ENCODE results near the gene EVC2.

EVC2 gene

GRCh38 chr4:5558502-5558901 lies 149.9 kb downstream of the EVC2 start:
- DNase-seq (ENCODE audit: low spot score) = no peak

GRCh38 chr4:5554376-5554775 lies 154.0 kb downstream of the EVC2 start:
- no peak for DNase-seq (ENCODE audit: low spot score)

DNA sequence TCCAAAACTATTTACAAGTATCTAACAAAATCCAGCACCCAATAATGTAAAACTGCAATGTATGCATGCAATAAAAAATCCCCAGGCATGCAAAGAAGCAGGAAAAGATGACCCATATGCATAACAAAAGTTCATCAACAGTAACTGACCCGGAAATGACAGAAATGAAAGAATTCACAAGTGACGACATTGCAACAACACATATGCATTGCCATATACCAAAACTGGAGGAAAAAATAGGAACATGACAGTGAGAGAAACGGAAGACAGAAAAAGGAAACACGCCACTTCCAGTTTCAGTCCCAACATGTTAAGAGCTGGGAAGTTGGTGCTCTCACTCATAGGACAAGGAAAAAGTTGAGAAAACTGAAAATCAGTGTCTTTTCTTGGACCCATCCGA lies 154.6 kb downstream of the EVC2 start:
- DNase-seq (ENCODE audit: low spot score) = no peak

DNA sequence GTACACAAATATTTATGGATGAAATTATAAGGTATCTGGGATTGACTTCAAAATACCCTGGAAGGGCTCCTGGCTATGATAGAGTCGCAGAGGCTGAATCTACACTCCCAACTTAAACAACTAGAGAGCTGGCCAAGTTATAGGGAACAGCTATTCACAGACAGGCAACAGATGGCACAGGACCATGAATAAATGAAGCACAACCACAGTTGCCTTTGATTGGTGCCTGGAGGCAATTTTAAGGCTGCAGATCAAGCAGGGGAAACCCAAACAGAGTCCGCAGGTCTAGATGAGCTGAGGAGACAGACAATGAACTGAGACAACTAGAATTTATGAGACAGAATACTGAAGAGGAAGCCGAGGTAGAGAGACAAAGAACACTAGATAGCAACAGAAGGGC lies 155.9 kb downstream of the EVC2 start:
- DNase-seq (ENCODE audit: low spot score) = no peak

- no peak for DNase-seq (ENCODE audit: low spot score)
Observed at GRCh38 chr4:5547651-5548249, 160.6 kb downstream of the EVC2 start.

DNA sequence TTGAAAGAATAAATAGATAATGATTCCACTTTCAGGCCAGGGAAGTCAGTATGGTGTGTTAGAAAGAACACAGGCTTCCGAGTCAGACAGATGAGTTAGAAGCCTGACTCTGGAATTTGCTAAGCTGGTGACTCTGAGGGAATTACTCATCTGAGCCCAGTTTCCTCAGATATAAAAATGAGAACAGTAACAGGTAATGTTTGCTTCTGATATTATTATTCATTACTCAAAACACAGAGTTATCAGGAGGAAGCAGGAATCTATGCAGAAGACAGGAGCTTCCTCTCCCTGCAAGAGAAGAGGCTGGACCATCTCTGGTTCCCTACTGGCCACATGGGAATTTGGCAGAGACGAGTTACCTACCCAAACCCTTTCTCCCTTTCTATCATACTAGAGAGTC lies 163.1 kb downstream of the EVC2 start:
- DNase-seq (ENCODE audit: low spot score) = no peak

DNA sequence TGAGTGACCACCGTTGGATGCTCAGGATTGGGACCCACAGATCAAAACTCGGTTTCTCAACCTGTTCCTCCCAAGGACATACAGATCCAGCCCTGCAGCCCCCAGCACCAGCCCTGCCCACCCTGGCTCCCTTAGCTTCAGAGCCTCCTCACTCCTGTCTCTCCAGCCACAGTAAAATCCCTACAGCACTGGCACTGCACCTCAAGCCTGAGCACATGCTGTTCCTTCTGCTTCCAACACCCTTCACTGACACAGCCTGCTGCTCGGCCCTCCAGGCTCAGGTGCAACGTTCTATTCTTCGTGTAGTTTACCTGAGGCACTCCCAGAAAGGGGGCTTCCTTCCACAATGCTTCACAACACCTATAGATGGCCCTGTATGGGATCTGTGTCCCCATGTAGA lies 163.6 kb downstream of the EVC2 start:
- no peak for DNase-seq (ENCODE audit: low spot score)

DNA sequence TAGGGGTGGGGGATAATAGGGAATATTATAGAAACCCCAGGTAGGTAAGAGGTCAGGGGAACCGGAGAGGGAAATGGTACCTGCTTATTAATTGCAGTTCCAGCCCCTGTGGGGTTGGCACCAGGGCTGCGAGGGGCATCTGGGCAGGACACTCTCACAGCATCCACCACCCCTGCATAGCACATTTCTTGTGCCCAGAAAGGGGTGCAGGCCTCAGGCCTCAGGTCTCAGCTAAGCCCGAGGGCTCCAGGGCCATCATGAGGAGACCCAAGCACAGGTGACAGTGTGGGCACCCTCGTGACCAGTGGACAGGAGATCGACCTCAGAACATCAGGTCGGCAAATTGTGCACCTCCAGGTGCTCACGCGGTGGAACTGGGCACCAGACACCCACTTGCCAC lies 164.7 kb downstream of the EVC2 start:
- no peak for DNase-seq (ENCODE audit: low spot score)

- no peak for DNase-seq (ENCODE audit: low spot score)
Observed at GRCh38 chr4:5541169-5541568, 167.2 kb downstream of the EVC2 start.

DNA sequence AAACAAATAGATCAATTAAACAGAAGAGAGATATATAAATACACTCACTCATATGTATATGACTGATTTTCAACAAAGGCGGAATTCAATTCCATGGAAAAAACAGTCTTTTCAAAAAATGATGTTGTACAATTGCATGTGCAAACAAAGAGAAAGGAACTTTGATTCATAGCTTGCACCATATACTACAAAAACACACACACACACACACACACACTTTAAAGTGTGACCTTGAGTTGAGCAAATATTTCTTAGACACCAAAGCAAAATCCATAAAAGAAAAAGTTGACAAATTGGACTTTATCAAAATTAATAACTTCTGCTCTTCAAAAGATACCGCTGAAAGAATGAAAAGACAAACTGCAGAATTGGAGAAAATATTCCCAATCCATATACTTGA lies 168.8 kb downstream of the EVC2 start:
- no peak for DNase-seq (ENCODE audit: low spot score)

- no peak for DNase-seq (ENCODE audit: low spot score)
Observed at GRCh38 chr4:5532100-5532499, 176.3 kb downstream of the EVC2 start.

- DNase-seq (ENCODE audit: low spot score) = no peak
Observed at GRCh38 chr4:5528031-5528436, 180.3 kb downstream of the EVC2 start.

DNA sequence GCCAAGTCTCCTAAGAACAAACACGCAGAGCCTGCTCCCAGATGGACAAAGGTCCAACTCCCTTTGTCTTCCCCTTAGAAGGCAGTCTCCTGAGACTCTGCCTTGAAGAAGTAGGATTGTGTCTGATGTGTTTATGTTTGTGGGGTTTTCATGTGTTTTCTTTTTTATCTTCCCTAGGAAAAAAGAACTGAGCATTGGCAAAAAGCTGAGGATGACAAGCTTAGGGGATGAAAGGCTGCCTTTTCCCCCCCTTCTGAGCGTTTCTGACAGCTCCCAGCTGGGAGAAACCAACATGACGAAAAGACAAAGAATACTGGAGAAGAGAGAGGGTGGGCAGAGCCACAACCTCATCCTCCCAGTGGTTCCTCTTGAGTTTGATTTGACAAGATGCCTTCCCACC lies 181.1 kb downstream of the EVC2 start:
- DNase-seq (ENCODE audit: low spot score) = no peak

- no peak for DNase-seq (ENCODE audit: low spot score)
Observed at GRCh38 chr4:5526080-5526846, 182.1 kb downstream of the EVC2 start.

DNA sequence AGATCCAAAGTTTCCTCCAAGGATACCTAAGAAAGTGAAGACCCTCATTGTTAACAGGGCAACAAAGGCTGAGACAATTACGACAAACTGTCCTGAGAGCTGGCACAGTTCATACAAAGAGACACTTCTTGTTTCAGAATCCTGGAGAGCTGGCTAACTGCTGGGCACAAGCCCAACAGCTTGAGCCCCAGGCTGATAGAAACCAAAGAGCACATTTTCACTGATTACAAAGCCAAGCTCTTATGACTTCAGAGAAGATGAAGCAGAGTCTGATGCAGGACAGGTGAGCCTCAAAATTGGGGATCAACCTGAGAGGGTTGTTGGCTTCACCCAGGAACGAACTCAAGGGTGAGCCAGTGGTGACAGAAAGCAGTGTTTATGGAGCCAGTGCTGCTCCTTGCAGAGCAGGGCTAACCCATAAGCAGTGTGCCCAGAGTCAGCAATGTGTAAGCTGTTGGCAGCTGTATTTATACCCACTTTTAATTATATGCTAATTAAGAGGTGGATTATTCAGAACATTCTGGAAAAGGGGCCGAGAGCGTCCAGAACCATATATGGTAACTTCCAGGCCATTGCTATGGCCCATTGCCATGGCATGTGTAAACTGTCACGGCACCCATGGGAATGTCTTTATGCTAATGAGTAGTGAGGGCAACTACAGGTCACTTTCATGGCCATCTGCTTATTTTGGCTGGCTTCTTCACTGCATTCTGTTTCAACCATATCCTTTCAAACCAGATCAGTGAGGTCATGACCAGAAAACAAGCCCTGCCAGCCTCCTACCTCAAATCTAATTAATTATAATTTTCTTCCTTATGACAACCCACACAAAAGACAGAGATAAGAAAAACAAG lies 183.7 kb downstream of the EVC2 start:
- peak; percentile 10 for DNase-seq (ENCODE audit: low spot score)

GRCh38 chr4:5517372-5517771 lies 191.0 kb downstream of the EVC2 start:
- no peak for DNase-seq (ENCODE audit: low spot score)

DNA sequence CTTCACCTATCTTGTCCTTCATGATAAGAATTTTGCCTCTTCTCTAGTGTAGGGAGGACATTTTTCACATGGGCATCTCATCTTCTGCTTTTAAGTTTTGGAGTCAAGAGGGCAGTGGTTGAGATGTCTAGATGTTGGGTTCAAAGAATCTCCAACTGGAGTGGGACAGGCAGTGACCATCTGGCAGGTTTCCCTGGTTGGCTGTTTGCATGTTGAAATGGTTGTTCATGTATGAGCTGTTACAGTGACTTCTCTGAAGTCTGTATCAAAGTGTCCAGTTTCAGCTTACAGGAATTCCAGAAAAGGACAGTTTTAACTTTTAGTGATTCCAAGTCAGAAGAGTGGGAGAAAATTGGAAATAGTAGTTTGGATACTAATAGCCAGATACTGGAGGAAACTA lies 192.7 kb downstream of the EVC2 start:
- DNase-seq (ENCODE audit: low spot score) = no peak

Data from globus pallidus (tissue), 1 donor.